ENCODE data around the gene ARHGAP25. TPM values are rescaled to one million over a fixed set of nuclear protein-coding genes. Genes with fewer than 3 reads are reported as not detected.

The ARHGAP25 gene
- polyA plus RNA-seq, 1 donor (not counting 4 experiments of a cell fraction or from before 2014, with no cell fraction given): 25.3 TPM

DNA sequence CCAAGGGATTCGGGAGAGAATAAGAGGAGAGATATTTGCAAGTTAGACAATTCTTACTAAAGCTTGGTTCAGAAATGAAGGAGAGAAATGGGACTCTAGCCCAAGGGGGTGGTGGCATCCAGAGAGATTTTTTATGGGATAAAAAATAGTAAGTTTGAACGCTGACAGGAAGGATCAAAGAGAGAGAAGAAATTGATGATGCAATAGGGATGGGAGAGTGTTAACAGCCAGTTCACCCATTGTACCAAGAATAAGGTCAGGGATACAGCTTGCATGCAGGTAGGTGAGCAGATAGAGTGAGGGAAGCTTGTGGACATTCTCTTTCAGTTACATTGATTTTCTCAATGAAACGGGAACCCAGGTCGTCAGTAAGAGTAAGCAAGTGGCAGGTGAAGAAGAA, 1.2 kb upstream of the ARHGAP25 start:
- no peak overlapping the region for H3K4me3 ChIP-seq (ENCODE audit: control insufficient read depth in 2 of 3, extremely low read depth in 1 of 3, insufficient read depth in 2 of 3, low read depth in 1 of 3, low read length in 3 of 3)
- FAIRE-seq: no peak
- no peak overlapping the region for H3K9ac ChIP-seq (ENCODE audit: control insufficient read depth, extremely low read depth, insufficient read depth, low read length)
- no peaks in the 10 kb centered on the region for H4K20me1 ChIP-seq (ENCODE audit: control insufficient read depth, extremely low read depth, insufficient read depth, low read length)
- no peak overlapping the region for H3K27ac ChIP-seq (ENCODE audit: control insufficient read depth, insufficient read depth, low read length)
- H3K27me3 ChIP-seq (ENCODE audit: control insufficient read depth, extremely low read depth, insufficient read depth, low read length): no peaks in the 10 kb centered on the region
- TF ChIP-seq, protein P1, sequence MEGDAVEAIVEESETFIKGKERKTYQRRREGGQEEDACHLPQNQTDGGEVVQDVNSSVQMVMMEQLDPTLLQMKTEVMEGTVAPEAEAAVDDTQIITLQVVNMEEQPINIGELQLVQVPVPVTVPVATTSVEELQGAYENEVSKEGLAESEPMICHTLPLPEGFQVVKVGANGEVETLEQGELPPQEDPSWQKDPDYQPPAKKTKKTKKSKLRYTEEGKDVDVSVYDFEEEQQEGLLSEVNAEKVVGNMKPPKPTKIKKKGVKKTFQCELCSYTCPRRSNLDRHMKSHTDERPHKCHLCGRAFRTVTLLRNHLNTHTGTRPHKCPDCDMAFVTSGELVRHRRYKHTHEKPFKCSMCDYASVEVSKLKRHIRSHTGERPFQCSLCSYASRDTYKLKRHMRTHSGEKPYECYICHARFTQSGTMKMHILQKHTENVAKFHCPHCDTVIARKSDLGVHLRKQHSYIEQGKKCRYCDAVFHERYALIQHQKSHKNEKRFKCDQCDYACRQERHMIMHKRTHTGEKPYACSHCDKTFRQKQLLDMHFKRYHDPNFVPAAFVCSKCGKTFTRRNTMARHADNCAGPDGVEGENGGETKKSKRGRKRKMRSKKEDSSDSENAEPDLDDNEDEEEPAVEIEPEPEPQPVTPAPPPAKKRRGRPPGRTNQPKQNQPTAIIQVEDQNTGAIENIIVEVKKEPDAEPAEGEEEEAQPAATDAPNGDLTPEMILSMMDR (optimal IDR thresholded peaks at IDR 0.05 in 1 of 3, IDR thresholded peaks at IDR 0.05 in 1 of 3, conservative IDR thresholded peaks at IDR 0.05 in 1 of 3; ENCODE audit: extremely low read depth in 1 of 3, insufficient read depth in 2 of 3, low read length in 3 of 3): no peak
- TF ChIP-seq EZH2 (IDR thresholded peaks at IDR 0.05; ENCODE audit: low read length): no peak
- H3K9me1 ChIP-seq (ENCODE audit: control insufficient read depth, extremely low read depth, insufficient read depth, low read length): no peaks in the 10 kb centered on the region
- DNase-seq (ENCODE audit: low read depth, low spot score): no peak
- no peaks in the 10 kb centered on the region for H3K9me3 ChIP-seq (ENCODE audit: control insufficient read depth, low read depth, low read length)
- peaks cover 13% of the 10 kb centered on the region for H3K4me1 ChIP-seq (ENCODE audit: control insufficient read depth, extremely low read depth, insufficient read depth, low read length)
- H2AFZ ChIP-seq (ENCODE audit: control insufficient read depth, low read length): no peak overlapping the region
- no peaks in the 10 kb centered on the region for H3K79me2 ChIP-seq (ENCODE audit: control insufficient read depth, insufficient read depth, low read length)
- no peak overlapping the region for H3K4me2 ChIP-seq (ENCODE audit: control insufficient read depth, extremely low read depth, insufficient read depth, low read depth, low read length)
- no peaks in the 10 kb centered on the region for H3K36me3 ChIP-seq (ENCODE audit: control insufficient read depth in 2 of 2, extremely low read depth in 1 of 2, insufficient read depth in 2 of 2, low read length in 2 of 2)
- dilution Hi-C loops (cut with MboI; ENCODE audit: extremely low pct_ligation_motif_present, low sequenced_read_pairs): no loop called here

DNA sequence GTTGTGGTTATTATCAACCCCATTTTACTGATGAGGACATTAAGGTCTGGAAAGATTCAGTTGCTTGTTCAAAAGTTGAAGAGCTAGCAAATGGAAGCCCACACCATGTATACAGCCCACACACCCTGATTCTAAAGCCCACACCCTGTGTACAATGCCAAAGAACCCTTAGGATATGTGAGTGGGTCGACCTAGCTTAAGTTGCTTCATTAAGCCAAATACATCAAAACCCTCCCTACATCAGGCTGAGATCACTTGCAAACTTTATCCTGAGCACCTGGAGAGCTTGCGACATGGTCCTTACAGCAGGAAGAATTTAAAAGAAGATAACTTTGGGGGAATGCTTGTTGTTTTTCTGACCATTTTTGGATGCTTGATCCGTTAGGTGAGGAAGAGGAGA, 435 bp upstream of the ARHGAP25 start:
- H3K27ac ChIP-seq (ENCODE audit: control insufficient read depth, insufficient read depth, low read length): no peak overlapping the region
- no peak for TF ChIP-seq EZH2 (IDR thresholded peaks at IDR 0.05; ENCODE audit: low read length)
- TF ChIP-seq, protein P1 (optimal IDR thresholded peaks at IDR 0.05 in 1 of 3, IDR thresholded peaks at IDR 0.05 in 1 of 3, conservative IDR thresholded peaks at IDR 0.05 in 1 of 3; ENCODE audit: extremely low read depth in 1 of 3, insufficient read depth in 2 of 3, low read length in 3 of 3): no peak
- DNase-seq (ENCODE audit: low read depth, low spot score) (no peak), FAIRE-seq (no peak)
- no peak overlapping the region for H3K9ac ChIP-seq (ENCODE audit: control insufficient read depth, extremely low read depth, insufficient read depth, low read length)
- H3K36me3 ChIP-seq (ENCODE audit: control insufficient read depth in 2 of 2, extremely low read depth in 1 of 2, insufficient read depth in 2 of 2, low read length in 2 of 2): no peaks in the 10 kb centered on the region
- H3K79me2 ChIP-seq (ENCODE audit: control insufficient read depth, insufficient read depth, low read length): no peaks in the 10 kb centered on the region
- no peaks in the 10 kb centered on the region for H3K9me1 ChIP-seq (ENCODE audit: control insufficient read depth, extremely low read depth, insufficient read depth, low read length)
- no peak overlapping the region for H2AFZ ChIP-seq (ENCODE audit: control insufficient read depth, low read length)
- H3K9me3 ChIP-seq (ENCODE audit: control insufficient read depth, low read depth, low read length): no peaks in the 10 kb centered on the region
- H3K4me2 ChIP-seq (ENCODE audit: control insufficient read depth, extremely low read depth, insufficient read depth, low read depth, low read length): no peak overlapping the region
- H3K27me3 ChIP-seq (ENCODE audit: control insufficient read depth, extremely low read depth, insufficient read depth, low read length): no peaks in the 10 kb centered on the region
- no peaks in the 10 kb centered on the region for H4K20me1 ChIP-seq (ENCODE audit: control insufficient read depth, extremely low read depth, insufficient read depth, low read length)
- dilution Hi-C loops (cut with MboI; ENCODE audit: extremely low pct_ligation_motif_present, low sequenced_read_pairs): no loop called here
- H3K4me3 ChIP-seq (ENCODE audit: control insufficient read depth in 2 of 3, extremely low read depth in 1 of 3, insufficient read depth in 2 of 3, low read depth in 1 of 3, low read length in 3 of 3): no peak overlapping the region
- H3K4me1 ChIP-seq (ENCODE audit: control insufficient read depth, extremely low read depth, insufficient read depth, low read length): peaks cover 13% of the 10 kb centered on the region

Data from keratinocyte (primary cell).